Liver (tissue), 3 donors: ENCODE measurements around the gene ERICH4.

Source experiments
- RAD21 ChIP-seq, 2 donors: IDR thresholded peaks; 2 replicates each; pipeline ENCODE4 v1.6.1; 2016; ENCODE audit warnings: antibody characterized with exemption in 2 of 2, mild to moderate bottlenecking in 2 of 2
- RXRA ChIP-seq, 2 donors: IDR thresholded peaks; 2 replicates each; pipeline ENCODE4 v1.6.1; 2017 to 2018; ENCODE audit warnings: antibody characterized with exemption in 2 of 2, mild to moderate bottlenecking in 1 of 2
- SP1 ChIP-seq: IDR thresholded peaks from 2 replicates; pipeline ENCODE4 v1.6.1; 2018; ENCODE audit warnings: antibody characterized with exemption, mild to moderate bottlenecking
- TAF1 ChIP-seq: conservative IDR thresholded peaks from 2 replicates; pipeline ENCODE4 v1.6.1; 2016; ENCODE audit warnings: antibody characterized with exemption, mild to moderate bottlenecking
- YY1 ChIP-seq: IDR thresholded peaks from 2 replicates; pipeline ENCODE4 v1.6.1; 2016; ENCODE audit warnings: antibody characterized with exemption, mild to moderate bottlenecking
- TF ChIP-seq, protein P1 (sequence below): fragments of 150-350 bp; IDR thresholded peaks from 2 replicates; pipeline ENCODE4 v1.5.1; 2017; ENCODE audit warnings: improper control_type of control experiment, low read depth, low read length; ENCODE audit not compliant: missing input control
- TF ChIP-seq, protein P2 (sequence below): IDR thresholded peaks from 2 replicates; pipeline ENCODE4 v1.6.1; 2016; ENCODE audit warnings: antibody characterized with exemption
- donor health status: healthy.
- donor health status: healthy.

- TF ChIP-seq, protein P1, sequence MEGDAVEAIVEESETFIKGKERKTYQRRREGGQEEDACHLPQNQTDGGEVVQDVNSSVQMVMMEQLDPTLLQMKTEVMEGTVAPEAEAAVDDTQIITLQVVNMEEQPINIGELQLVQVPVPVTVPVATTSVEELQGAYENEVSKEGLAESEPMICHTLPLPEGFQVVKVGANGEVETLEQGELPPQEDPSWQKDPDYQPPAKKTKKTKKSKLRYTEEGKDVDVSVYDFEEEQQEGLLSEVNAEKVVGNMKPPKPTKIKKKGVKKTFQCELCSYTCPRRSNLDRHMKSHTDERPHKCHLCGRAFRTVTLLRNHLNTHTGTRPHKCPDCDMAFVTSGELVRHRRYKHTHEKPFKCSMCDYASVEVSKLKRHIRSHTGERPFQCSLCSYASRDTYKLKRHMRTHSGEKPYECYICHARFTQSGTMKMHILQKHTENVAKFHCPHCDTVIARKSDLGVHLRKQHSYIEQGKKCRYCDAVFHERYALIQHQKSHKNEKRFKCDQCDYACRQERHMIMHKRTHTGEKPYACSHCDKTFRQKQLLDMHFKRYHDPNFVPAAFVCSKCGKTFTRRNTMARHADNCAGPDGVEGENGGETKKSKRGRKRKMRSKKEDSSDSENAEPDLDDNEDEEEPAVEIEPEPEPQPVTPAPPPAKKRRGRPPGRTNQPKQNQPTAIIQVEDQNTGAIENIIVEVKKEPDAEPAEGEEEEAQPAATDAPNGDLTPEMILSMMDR = no peak
- no peak for TF ChIP-seq YY1
- no peak for TF ChIP-seq SP1
- no peak for TF ChIP-seq RAD21 (IDR thresholded peaks at IDR 0.05)
- TF ChIP-seq, protein P2, sequence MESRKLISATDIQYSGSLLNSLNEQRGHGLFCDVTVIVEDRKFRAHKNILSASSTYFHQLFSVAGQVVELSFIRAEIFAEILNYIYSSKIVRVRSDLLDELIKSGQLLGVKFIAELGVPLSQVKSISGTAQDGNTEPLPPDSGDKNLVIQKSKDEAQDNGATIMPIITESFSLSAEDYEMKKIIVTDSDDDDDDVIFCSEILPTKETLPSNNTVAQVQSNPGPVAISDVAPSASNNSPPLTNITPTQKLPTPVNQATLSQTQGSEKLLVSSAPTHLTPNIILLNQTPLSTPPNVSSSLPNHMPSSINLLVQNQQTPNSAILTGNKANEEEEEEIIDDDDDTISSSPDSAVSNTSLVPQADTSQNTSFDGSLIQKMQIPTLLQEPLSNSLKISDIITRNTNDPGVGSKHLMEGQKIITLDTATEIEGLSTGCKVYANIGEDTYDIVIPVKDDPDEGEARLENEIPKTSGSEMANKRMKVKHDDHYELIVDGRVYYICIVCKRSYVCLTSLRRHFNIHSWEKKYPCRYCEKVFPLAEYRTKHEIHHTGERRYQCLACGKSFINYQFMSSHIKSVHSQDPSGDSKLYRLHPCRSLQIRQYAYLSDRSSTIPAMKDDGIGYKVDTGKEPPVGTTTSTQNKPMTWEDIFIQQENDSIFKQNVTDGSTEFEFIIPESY = no peak
- TF ChIP-seq TAF1 = no peak
- no peak for TF ChIP-seq RXRA (IDR thresholded peaks at IDR 0.05)
Measured at GRCh38 chr19:41401483-41401882, 41.5 kb upstream of the ERICH4 start.
